ENCODE results near the gene PAX9.

Gene PAX9

GRCh38 chr14:36664322-36665193 is 2.9 kb downstream of the PAX9 start:
- TF ChIP-seq CTCF (IDR thresholded peaks at IDR 0.05; ENCODE audit: insufficient read depth, missing control alignments): no peak
- DNase-seq (ENCODE audit: insufficient read length, low spot score) (no peak), FAIRE-seq (no peak)

GRCh38 chr14:36665887-36666415 is 4.3 kb downstream of the PAX9 start:
- FAIRE-seq (no peak), DNase-seq (ENCODE audit: insufficient read length, low spot score) (no peak)
- TF ChIP-seq CTCF (IDR thresholded peaks at IDR 0.05; ENCODE audit: insufficient read depth, missing control alignments): no peak

- no peak for TF ChIP-seq CTCF (IDR thresholded peaks at IDR 0.05; ENCODE audit: insufficient read depth, missing control alignments)
- FAIRE-seq: no peak
Measured at GRCh38 chr14:36666416-36667206, 5.0 kb downstream of the PAX9 start.

GRCh38 chr14:36667679-36668078 is 6.0 kb downstream of the PAX9 start:
- TF ChIP-seq CTCF (IDR thresholded peaks at IDR 0.05; ENCODE audit: insufficient read depth, missing control alignments): no peak
- DNase-seq (ENCODE audit: insufficient read length, low spot score) (no peak), FAIRE-seq (no peak)

More at GRCh38 chr14:36666416-36667206, 5.0 kb downstream of the PAX9 start:
- DNase-seq (ENCODE audit: insufficient read length, low spot score): no peak

GRCh38 chr14:36671149-36671548 is 9.5 kb downstream of the PAX9 start:
- no peak for DNase-seq (ENCODE audit: insufficient read length, low spot score)
- no peak for TF ChIP-seq CTCF (IDR thresholded peaks at IDR 0.05; ENCODE audit: insufficient read depth, missing control alignments)
- no peak for FAIRE-seq

- no peak for TF ChIP-seq CTCF (IDR thresholded peaks at IDR 0.05; ENCODE audit: insufficient read depth, missing control alignments)
- DNase-seq (ENCODE audit: insufficient read length, low spot score) (no peak), FAIRE-seq (no peak)
Measured at GRCh38 chr14:36672095-36672494, 10.4 kb downstream of the PAX9 start.

Data from D721Med (cell line).